Neural cell (in vitro differentiated cells): ENCODE measurements around the gene KCNK2. TPM values are rescaled to one million over a fixed set of nuclear protein-coding genes. Genes with fewer than 3 reads are reported as not detected.

ENCODE experiments used
- H2AFZ ChIP-seq: fragments of 200-600, 300-800 bp; sonication (generic), shearing (Covaris generic); 2 replicates; pipeline ENCODE4 v1.6.0; 2014; ENCODE audit warnings: low read depth, mild to moderate bottlenecking, antibody characterized with exemption, low read length, moderate library complexity
- H3F3A ChIP-seq: fragments of 200-600 bp; shearing (Covaris generic); 2 replicates; pipeline ENCODE4 v1.6.1; 2016; ENCODE audit warnings: mild to moderate bottlenecking, moderate library complexity, mixed read lengths, antibody characterized with exemption, low read length; ENCODE audit not compliant: insufficient read depth, poor library complexity, severe bottlenecking
- H3K27ac ChIP-seq: fragments of 200-600, 300-800 bp; sonication (generic), shearing (Covaris generic); 2 replicates; pipeline ENCODE4 v1.5.1; 2014; ENCODE audit warnings: mild to moderate bottlenecking, low read length, moderate library complexity
- H3K27me3 ChIP-seq: fragments of 300-800, 200-600 bp; sonication (generic), shearing (Covaris generic); 2 replicates; pipeline ENCODE4 v1.6.0; 2014; ENCODE audit warnings: mild to moderate bottlenecking, low read depth, low read length, moderate library complexity; ENCODE audit not compliant: insufficient read depth
- H3K36me3 ChIP-seq: fragments of 300-800, 200-600 bp; sonication (generic), shearing (Covaris generic); 2 replicates; pipeline ENCODE4 v1.5.1; 2014; ENCODE audit warnings: mild to moderate bottlenecking, antibody characterized with exemption, low read length, moderate library complexity; ENCODE audit not compliant: insufficient read depth
- H3K4me2 ChIP-seq: fragments of 300-800, 200-600 bp; sonication (generic), shearing (Covaris generic); 2 replicates; pipeline ENCODE4 v1.6.0; 2014; ENCODE audit warnings: mild to moderate bottlenecking, low read length
- H3K4me3 ChIP-seq: fragments of 300-800, 200-600 bp; sonication (generic), shearing (Covaris generic); 2 replicates; pipeline ENCODE4 v1.5.1; 2014; ENCODE audit warnings: mild to moderate bottlenecking, low read length, moderate library complexity
- H3K79me2 ChIP-seq: fragments of 200-600 bp; shearing (Covaris generic); replicated peaks from 2 replicates; pipeline ENCODE4 v1.6.0; 2014; ENCODE audit warnings: mild to moderate bottlenecking, low read length, moderate library complexity; ENCODE audit not compliant: insufficient read depth
- H3K9ac ChIP-seq: fragments of 300-800, 200-600 bp; sonication (generic), shearing (Covaris generic); 2 replicates; pipeline ENCODE4 v1.6.1; 2016; ENCODE audit warnings: mild to moderate bottlenecking, low read length, mixed read lengths
- H3K9me2 ChIP-seq: fragments of 200-600 bp; shearing (Covaris generic); 2 replicates; pipeline ENCODE4 v1.6.1; 2016; ENCODE audit warnings: mild to moderate bottlenecking, low read length, mixed read lengths; ENCODE audit not compliant: insufficient read depth
- H3K9me3 ChIP-seq: fragments of 200-600, 300-800 bp; sonication (generic), shearing (Covaris generic); 2 replicates; pipeline ENCODE4 v1.6.1; 2016; ENCODE audit warnings: mild to moderate bottlenecking, mixed run types, low read length, moderate library complexity, mixed read lengths
- H4K20me1 ChIP-seq: fragments of 200-600 bp; shearing (Covaris generic); 2 replicates; pipeline ENCODE4 v1.6.1; 2016; ENCODE audit warnings: mild to moderate bottlenecking, mixed run types; ENCODE audit not compliant: insufficient read depth
- CTCF ChIP-seq: fragments of 450-650 bp; IDR thresholded peaks from 2 replicates; pipeline ENCODE4 v1.5.1; 2014; ENCODE audit warnings: antibody characterized with exemption, mild to moderate bottlenecking, moderate library complexity; ENCODE audit not compliant: poor library complexity, severe bottlenecking
- EP300 ChIP-seq: fragments of 450-650 bp; conservative IDR thresholded peaks from 2 replicates; pipeline ENCODE4 v1.6.1; 2014; ENCODE audit warnings: antibody characterized with exemption, mild to moderate bottlenecking, moderate library complexity; ENCODE audit not compliant: poor library complexity, severe bottlenecking
- EZH2 ChIP-seq: fragments of 200-600, 300-800 bp; shearing (Covaris generic), sonication (generic); IDR thresholded peaks from 2 replicates; pipeline ENCODE4 v1.6.1; 2014; ENCODE audit warnings: antibody characterized with exemption, low read length, borderline replicate concordance, mild to moderate bottlenecking; ENCODE audit not compliant: insufficient read depth, poor library complexity, severe bottlenecking
- MXI1 ChIP-seq: fragments of 450-650 bp; conservative IDR thresholded peaks from 2 replicates; pipeline ENCODE4 v1.6.1; 2014; ENCODE audit warnings: antibody characterized with exemption, mild to moderate bottlenecking; ENCODE audit not compliant: poor library complexity, severe bottlenecking
- POLR2AphosphoS5 ChIP-seq: IDR thresholded peaks from 2 replicates; pipeline ENCODE4 v1.6.1; 2012
- RAD21 ChIP-seq: fragments of 450-650 bp; conservative IDR thresholded peaks from 2 replicates; pipeline ENCODE4 v1.6.1; 2014; ENCODE audit warnings: antibody characterized with exemption, mild to moderate bottlenecking, moderate library complexity
- REST ChIP-seq: IDR thresholded peaks from 2 replicates; pipeline ENCODE4 v1.6.1; 2012; ENCODE audit warnings: borderline replicate concordance
- SMC3 ChIP-seq: fragments of 450-650 bp; conservative IDR thresholded peaks from 2 replicates; pipeline ENCODE4 v1.6.1; 2014; ENCODE audit warnings: antibody characterized with exemption, mild to moderate bottlenecking, moderate library complexity; ENCODE audit not compliant: poor library complexity
- TAF1 ChIP-seq: IDR thresholded peaks from 2 replicates; pipeline ENCODE4 v1.6.1; 2012; ENCODE audit warnings: low read depth
- polyA plus RNA-seq: library from polyadenylated mRNA; depleted of rRNA; stranded (reverse); fragments of >200 nt; gene quantifications from 2 replicates; pipeline ENCODE4 v1.2.3, GENCODE V29; 2014

KCNK2 gene
- polyA plus RNA-seq, 1 donor from 2014 or later: 6.8 TPM

GRCh38 chr1:215185067-215185620, 102.6 kb downstream of the KCNK2 start:
- H3K9me2 ChIP-seq: no peaks in the 10 kb centered on the region
- no peak overlapping the region for H3K4me3 ChIP-seq
- H3K27ac ChIP-seq: no peak overlapping the region
- no peak overlapping the region for H3K9ac ChIP-seq
- no peak overlapping the region for H2AFZ ChIP-seq
- H3K79me2 ChIP-seq: no peaks in the 10 kb centered on the region
- peaks cover 7% of the 10 kb centered on the region for H3K9me3 ChIP-seq
- H3K27me3 ChIP-seq: no peaks in the 10 kb centered on the region
- H3K36me3 ChIP-seq: no peaks in the 10 kb centered on the region
- no peaks in the 10 kb centered on the region for H4K20me1 ChIP-seq
- no peak overlapping the region for H3K4me2 ChIP-seq
- TF ChIP-seq SMC3 (no peak), RAD21 (no peak), POLR2AphosphoS5 (no peak), REST (no peak)
- no peaks in the 10 kb centered on the region for H3F3A ChIP-seq

GRCh38 chr1:215188302-215188950, 105.9 kb downstream of the KCNK2 start:
- no peak overlapping the region for H3K27ac ChIP-seq
- TF ChIP-seq POLR2AphosphoS5 (no peak), EZH2 (no peak), REST (no peak), TAF1 (no peak), RAD21 (no peak), CTCF (no peak), MXI1 (no peak), EP300 (no peak), SMC3 (no peak)
- H3K27me3 ChIP-seq: no peaks in the 10 kb centered on the region
- H3F3A ChIP-seq: no peaks in the 10 kb centered on the region
- H3K4me3 ChIP-seq: no peak overlapping the region
- no peaks in the 10 kb centered on the region for H3K9me3 ChIP-seq
- no peaks in the 10 kb centered on the region for H4K20me1 ChIP-seq
- H3K79me2 ChIP-seq: no peaks in the 10 kb centered on the region
- no peak overlapping the region for H3K4me2 ChIP-seq
- H3K9ac ChIP-seq: no peak overlapping the region
- H3K9me2 ChIP-seq: no peaks in the 10 kb centered on the region
- H3K36me3 ChIP-seq: no peaks in the 10 kb centered on the region
- H2AFZ ChIP-seq: no peak overlapping the region
